Uterus (tissue), 2 donors: Measurements from ENCODE around the gene SMAD2.

Experiments
- POLR2A ChIP-seq, 2 donors: fragments of 450-650 bp; IDR thresholded peaks; one replicate each; pipeline ENCODE4 v1.6.1; 2016; ENCODE audit warnings: antibody characterized with exemption in 2 of 2, mild to moderate bottlenecking in 1 of 2, moderate library complexity in 1 of 2
- TF ChIP-seq, protein P1 (sequence below), 4 experiments: fragments of 200-600 bp in 2 of 4; fragments of 450-650 bp in 2 of 4; sonication (generic) in 2 of 4; IDR thresholded peaks; one replicate each; pipeline ENCODE4 v1.5.1; 2016 to 2019; ENCODE audit warnings: antibody characterized with exemption in 4 of 4, mild to moderate bottlenecking in 2 of 4, moderate library complexity in 1 of 4

GRCh38 chr18:47838396-47838795 is 92.1 kb downstream of the SMAD2 start:
- TF ChIP-seq, protein P1, sequence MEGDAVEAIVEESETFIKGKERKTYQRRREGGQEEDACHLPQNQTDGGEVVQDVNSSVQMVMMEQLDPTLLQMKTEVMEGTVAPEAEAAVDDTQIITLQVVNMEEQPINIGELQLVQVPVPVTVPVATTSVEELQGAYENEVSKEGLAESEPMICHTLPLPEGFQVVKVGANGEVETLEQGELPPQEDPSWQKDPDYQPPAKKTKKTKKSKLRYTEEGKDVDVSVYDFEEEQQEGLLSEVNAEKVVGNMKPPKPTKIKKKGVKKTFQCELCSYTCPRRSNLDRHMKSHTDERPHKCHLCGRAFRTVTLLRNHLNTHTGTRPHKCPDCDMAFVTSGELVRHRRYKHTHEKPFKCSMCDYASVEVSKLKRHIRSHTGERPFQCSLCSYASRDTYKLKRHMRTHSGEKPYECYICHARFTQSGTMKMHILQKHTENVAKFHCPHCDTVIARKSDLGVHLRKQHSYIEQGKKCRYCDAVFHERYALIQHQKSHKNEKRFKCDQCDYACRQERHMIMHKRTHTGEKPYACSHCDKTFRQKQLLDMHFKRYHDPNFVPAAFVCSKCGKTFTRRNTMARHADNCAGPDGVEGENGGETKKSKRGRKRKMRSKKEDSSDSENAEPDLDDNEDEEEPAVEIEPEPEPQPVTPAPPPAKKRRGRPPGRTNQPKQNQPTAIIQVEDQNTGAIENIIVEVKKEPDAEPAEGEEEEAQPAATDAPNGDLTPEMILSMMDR (IDR thresholded peaks at IDR 0.05) = no peak
- TF ChIP-seq POLR2A (IDR thresholded peaks at IDR 0.05) = no peak
